ENCODE results near the gene DHRS9.
A peak's percentile ranks its signal among the peaks of the same experiment; 100 is the strongest.

The DHRS9 gene

DNA sequence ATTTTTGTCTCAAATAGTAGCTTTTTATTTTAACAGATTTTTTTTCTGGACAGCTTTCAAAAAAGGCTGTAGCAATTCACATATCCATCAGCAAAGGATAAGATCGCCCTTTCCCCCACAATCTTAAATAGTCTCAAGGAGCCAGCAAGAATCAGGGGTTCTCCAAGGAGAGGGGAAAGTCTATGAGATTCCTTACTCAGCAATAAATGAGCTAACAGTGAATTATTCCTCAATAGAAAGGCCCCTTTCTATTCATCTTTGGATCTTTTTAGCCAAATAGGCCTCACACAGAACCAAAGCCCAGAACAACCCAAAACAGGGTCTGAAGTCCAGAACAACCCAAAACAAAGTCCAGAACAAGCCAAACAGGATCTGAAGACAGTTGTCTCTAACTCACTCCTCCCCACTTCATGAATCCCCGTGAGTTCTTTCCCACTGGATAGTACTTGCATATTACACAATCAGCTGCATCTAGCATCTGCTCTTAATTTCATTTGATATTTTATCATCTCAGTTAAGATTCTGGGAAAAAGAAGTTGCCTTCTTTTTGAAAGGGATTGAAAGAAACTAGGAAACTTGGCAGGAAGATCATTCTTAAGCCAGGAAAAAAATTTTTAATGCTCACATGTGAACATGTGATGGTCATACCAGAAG lies 3.4 kb upstream of the DHRS9 start:
- Histone ChIP-seq H3K36me3 (ENCODE audit: control insufficient read depth in 1 of 2, insufficient read depth in 2 of 2, low read length in 2 of 2) (no peaks in the 10 kb centered on the region), H3K9me3 (ENCODE audit: control insufficient read depth in 1 of 2, low read length in 2 of 2) (no peaks in the 10 kb centered on the region), H3K4me1 (ENCODE audit: control insufficient read depth in 1 of 2, insufficient read depth in 2 of 2, low read length in 2 of 2) (no peaks in the 10 kb centered on the region), H3K4me3 (ENCODE audit: low read depth in 1 of 2, low read length in 2 of 2) (no peak overlapping the region), H3K27ac (ENCODE audit: low read length) (no peak overlapping the region), H3K27me3 (ENCODE audit: low read depth, low read length) (no peaks in the 10 kb centered on the region)

DNA sequence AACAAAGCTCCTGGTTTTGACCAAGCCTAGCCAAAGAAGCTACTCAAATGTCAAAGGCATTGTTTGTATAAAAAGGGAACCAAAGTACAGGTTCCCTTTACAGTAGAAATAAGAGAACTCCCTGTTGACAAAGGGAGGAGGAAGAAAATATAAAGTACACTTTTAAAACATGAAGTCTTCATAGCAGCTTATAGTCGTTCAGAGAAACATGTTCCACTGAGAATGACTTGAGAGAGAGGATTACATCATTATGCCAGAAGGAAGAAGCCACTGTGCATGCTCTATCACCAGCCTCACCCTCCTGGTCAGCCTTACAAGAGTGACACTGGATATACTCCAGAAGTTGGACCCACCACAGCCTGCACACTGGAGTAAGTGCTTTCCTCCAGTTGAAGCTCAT lies 2.5 kb upstream of the DHRS9 start:
- no peaks in the 10 kb centered on the region for H3K9me3 ChIP-seq (ENCODE audit: control insufficient read depth in 1 of 2, low read length in 2 of 2)
- no peak overlapping the region for H3K4me3 ChIP-seq (ENCODE audit: low read depth in 1 of 2, low read length in 2 of 2)
- H3K4me1 ChIP-seq (ENCODE audit: control insufficient read depth in 1 of 2, insufficient read depth in 2 of 2, low read length in 2 of 2) = no peaks in the 10 kb centered on the region
- H3K27ac ChIP-seq (ENCODE audit: low read length) = no peak overlapping the region
- H3K27me3 ChIP-seq (ENCODE audit: low read depth, low read length) = no peaks in the 10 kb centered on the region
- no peaks in the 10 kb centered on the region for H3K36me3 ChIP-seq (ENCODE audit: control insufficient read depth in 1 of 2, insufficient read depth in 2 of 2, low read length in 2 of 2)

DNA sequence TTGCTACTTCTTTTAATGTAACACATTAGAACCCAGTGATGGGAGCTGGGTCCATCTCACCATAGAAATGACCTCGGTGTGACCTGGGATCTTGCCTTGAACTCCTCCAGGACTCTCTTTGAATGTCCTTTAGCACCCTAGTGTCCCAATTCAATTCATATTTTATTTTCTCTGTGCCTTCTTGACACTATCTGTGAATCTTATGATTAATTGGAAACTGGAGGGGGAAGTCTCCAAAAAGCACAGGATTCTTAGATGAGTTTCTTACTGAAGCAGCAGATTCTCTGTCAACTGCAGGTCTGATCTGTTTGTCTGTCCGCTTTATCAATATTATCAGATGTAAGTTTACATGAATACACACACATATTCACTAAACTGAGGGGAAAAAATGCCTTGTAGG lies 470 bp downstream of the DHRS9 start:
- H3K4me3 ChIP-seq (ENCODE audit: low read depth in 1 of 2, low read length in 2 of 2) = no peak overlapping the region
- no peak overlapping the region for H3K27ac ChIP-seq (ENCODE audit: low read length)
- H3K4me1 ChIP-seq (ENCODE audit: control insufficient read depth in 1 of 2, insufficient read depth in 2 of 2, low read length in 2 of 2) = no peaks in the 10 kb centered on the region
- H3K27me3 ChIP-seq (ENCODE audit: low read depth, low read length) = no peaks in the 10 kb centered on the region
- H3K36me3 ChIP-seq (ENCODE audit: control insufficient read depth in 1 of 2, insufficient read depth in 2 of 2, low read length in 2 of 2) = no peaks in the 10 kb centered on the region
- H3K9me3 ChIP-seq (ENCODE audit: control insufficient read depth in 1 of 2, low read length in 2 of 2) = no peaks in the 10 kb centered on the region

DNA sequence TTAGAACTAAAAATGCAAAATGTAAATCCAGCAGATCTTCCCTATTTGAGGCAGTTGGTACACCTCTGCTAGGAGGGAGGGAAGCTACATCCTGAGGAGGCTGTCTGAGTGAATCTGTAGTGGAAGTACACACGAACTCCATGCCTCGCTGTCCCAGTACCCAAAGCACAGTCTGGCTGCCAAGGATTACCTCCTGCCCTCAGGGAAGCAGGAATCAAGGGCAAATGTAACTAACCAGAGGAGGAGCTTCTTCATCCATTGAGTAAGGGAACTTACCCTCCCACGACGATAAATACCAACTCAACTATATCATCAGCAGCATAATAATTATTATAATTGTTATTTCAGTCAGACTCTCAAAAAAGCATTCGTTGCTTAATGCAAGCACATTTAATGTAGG lies 2.1 kb downstream of the DHRS9 start:
- no peaks in the 10 kb centered on the region for H3K4me1 ChIP-seq (ENCODE audit: control insufficient read depth in 1 of 2, insufficient read depth in 2 of 2, low read length in 2 of 2)
- no peak overlapping the region for H3K27ac ChIP-seq (ENCODE audit: low read length)
- H3K4me3 ChIP-seq (ENCODE audit: low read depth in 1 of 2, low read length in 2 of 2) = no peak overlapping the region
- no peaks in the 10 kb centered on the region for H3K36me3 ChIP-seq (ENCODE audit: control insufficient read depth in 1 of 2, insufficient read depth in 2 of 2, low read length in 2 of 2)
- no peaks in the 10 kb centered on the region for H3K9me3 ChIP-seq (ENCODE audit: control insufficient read depth in 1 of 2, low read length in 2 of 2)
- no peaks in the 10 kb centered on the region for H3K27me3 ChIP-seq (ENCODE audit: low read depth, low read length)

DNA sequence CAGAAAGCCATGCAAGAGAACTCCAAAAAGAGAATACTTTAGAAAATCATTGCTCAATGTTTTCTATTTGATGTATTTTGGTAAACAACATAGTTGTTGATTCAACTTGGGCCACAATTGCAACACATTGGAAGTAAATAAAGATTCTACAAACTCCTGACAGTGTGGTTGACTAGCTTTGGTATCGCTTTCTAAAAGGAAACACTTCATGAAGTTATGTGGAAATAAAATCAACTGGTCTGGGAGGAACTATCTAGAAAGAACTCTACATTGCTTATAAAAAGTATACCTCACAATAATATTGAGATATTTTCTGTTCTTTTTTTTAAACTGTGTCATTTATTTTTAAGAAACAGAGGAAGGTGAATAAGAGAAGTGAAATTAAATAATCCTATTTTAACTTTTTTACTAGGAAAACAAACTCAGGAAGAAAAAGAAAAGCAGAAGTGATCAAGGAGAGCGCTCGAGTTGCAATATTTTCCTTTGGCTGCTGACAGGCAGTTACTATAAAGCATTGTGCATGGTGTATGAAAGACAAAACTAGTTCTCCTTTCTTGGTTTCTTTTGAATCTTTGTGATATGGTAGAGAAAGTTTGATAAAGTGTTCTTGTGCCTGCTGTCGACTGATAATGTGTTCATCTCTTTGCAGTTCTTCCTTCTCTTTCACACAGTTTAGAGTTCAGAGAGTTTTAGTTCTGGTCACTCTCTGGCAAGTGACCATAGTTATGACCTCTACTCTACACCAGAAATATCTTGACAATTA lies 3.0 kb downstream of the DHRS9 start:
- Histone ChIP-seq H3K9me3 (ENCODE audit: control insufficient read depth in 1 of 2, low read length in 2 of 2) (no peaks in the 10 kb centered on the region), H3K27ac (ENCODE audit: low read length) (peak overlapping the region; percentile 6), H3K36me3 (ENCODE audit: control insufficient read depth in 1 of 2, insufficient read depth in 2 of 2, low read length in 2 of 2) (no peaks in the 10 kb centered on the region), H3K4me3 (ENCODE audit: low read depth in 1 of 2, low read length in 2 of 2) (no peak overlapping the region), H3K4me1 (ENCODE audit: control insufficient read depth in 1 of 2, insufficient read depth in 2 of 2, low read length in 2 of 2) (no peaks in the 10 kb centered on the region), H3K27me3 (ENCODE audit: low read depth, low read length) (no peaks in the 10 kb centered on the region)

DNA sequence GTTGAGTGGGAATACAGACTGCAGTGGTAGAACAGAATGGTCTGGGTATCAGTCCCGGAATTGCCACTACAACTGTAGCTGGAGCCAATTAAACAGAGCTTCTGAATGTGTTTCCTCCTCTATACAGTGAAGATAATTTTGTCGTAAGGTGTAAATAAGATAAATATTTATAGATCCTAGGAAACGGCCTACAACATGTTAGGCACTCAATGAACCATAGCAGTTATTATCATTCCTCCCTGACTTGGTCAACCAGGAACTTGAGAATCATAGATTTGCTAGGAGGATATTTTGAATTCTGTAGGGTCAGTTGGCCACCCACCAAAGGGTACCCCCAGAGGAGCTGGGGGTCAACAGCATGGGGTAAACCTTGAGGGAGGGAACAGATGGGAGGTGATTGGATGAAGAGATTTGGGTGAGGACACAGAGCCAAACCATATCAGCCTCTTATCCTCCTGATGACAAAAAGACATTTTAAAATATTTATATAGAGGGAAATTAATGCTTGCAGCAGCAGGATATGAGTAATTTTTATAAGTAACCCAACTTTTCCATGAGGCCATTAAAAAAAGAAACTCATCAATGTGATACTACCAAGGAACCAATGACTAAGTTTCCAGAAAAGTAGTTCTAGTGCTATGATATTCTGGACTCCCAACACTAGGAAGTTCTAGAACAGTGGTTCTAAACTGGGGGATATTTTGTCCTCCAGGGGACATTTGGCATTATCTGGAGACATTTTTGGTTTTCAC lies 4.0 kb downstream of the DHRS9 start:
- H3K27ac ChIP-seq (ENCODE audit: low read length) = no peak overlapping the region
- H3K36me3 ChIP-seq (ENCODE audit: control insufficient read depth in 1 of 2, insufficient read depth in 2 of 2, low read length in 2 of 2) = no peaks in the 10 kb centered on the region
- no peak overlapping the region for H3K4me3 ChIP-seq (ENCODE audit: low read depth in 1 of 2, low read length in 2 of 2)
- no peaks in the 10 kb centered on the region for H3K9me3 ChIP-seq (ENCODE audit: control insufficient read depth in 1 of 2, low read length in 2 of 2)
- no peaks in the 10 kb centered on the region for H3K27me3 ChIP-seq (ENCODE audit: low read depth, low read length)
- no peaks in the 10 kb centered on the region for H3K4me1 ChIP-seq (ENCODE audit: control insufficient read depth in 1 of 2, insufficient read depth in 2 of 2, low read length in 2 of 2)

DNA sequence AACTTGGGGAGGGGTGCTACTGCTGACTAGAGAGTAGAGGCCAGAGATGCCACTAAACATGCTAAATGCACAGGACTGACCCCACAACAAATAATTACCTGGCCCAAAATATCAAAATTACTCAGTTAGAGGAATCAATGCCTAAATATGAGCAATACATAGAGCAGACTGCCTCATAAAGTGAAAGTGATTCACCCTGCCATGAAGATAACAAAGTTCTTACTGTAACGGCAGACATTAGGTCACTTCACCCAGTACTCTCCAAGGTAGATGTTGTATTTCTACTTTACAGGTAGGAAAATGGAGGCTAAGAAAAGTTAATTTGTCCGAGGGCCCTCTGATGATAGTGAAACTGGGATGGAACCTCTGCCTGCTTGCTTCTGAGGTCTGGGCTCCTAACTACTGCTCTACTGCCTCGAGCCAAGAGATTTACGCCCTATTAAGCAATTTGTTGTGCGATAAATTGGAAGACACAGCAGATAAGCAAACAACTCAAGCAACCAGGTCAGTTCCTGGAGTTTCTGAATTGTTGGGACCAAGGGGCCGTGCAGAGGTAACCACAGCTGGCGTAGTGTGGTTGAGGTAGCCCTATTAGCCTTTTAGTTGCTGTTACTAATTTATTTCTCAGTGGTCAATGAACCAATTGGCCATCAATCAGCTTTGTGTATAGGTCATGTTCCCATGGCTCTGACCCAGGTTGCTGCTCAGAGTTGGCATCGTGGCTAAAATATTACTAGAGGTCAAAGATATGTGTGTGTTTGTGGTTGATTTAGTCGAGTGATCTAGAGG lies 4.8 kb downstream of the DHRS9 start:
- Histone ChIP-seq H3K9me3 (ENCODE audit: control insufficient read depth in 1 of 2, low read length in 2 of 2) (no peaks in the 10 kb centered on the region), H3K36me3 (ENCODE audit: control insufficient read depth in 1 of 2, insufficient read depth in 2 of 2, low read length in 2 of 2) (no peaks in the 10 kb centered on the region), H3K27ac (ENCODE audit: low read length) (no peak overlapping the region), H3K27me3 (ENCODE audit: low read depth, low read length) (no peaks in the 10 kb centered on the region), H3K4me3 (ENCODE audit: low read depth in 1 of 2, low read length in 2 of 2) (no peak overlapping the region), H3K4me1 (ENCODE audit: control insufficient read depth in 1 of 2, insufficient read depth in 2 of 2, low read length in 2 of 2) (no peaks in the 10 kb centered on the region)

DNA sequence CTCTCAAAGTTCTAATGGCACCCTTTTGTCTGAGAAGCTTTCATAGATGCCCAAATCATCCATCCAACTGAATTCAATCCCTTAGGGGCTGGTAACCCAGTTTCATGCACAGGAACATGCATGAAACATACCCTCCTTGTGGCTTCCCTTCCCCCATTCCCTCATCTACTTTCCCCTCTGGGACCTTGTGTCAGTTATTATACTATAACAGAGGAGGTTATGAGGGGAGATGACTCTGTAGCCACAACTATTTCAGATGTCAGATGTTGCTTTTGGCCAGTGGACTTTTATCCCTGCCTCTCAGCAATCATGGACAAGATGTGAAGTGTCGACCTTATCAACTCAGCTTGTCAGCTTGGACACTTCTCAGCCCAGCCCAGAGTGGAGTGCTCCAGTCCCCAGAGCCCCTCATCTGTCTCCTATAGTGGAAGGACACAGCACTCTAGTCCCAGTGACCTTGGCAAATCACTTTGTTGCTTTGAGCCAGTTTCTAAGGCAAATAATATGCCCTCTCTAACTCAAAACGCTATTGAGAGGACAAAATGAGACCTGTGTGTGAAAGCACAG lies 8.4 kb downstream of the DHRS9 start:
- Histone ChIP-seq H3K4me3 (ENCODE audit: low read depth in 1 of 2, low read length in 2 of 2) (no peak overlapping the region), H3K4me1 (ENCODE audit: control insufficient read depth in 1 of 2, insufficient read depth in 2 of 2, low read length in 2 of 2) (no peaks in the 10 kb centered on the region), H3K9me3 (ENCODE audit: control insufficient read depth in 1 of 2, low read length in 2 of 2) (no peaks in the 10 kb centered on the region), H3K27ac (ENCODE audit: low read length) (no peak overlapping the region), H3K36me3 (ENCODE audit: control insufficient read depth in 1 of 2, insufficient read depth in 2 of 2, low read length in 2 of 2) (no peaks in the 10 kb centered on the region), H3K27me3 (ENCODE audit: low read depth, low read length) (no peaks in the 10 kb centered on the region)

DNA sequence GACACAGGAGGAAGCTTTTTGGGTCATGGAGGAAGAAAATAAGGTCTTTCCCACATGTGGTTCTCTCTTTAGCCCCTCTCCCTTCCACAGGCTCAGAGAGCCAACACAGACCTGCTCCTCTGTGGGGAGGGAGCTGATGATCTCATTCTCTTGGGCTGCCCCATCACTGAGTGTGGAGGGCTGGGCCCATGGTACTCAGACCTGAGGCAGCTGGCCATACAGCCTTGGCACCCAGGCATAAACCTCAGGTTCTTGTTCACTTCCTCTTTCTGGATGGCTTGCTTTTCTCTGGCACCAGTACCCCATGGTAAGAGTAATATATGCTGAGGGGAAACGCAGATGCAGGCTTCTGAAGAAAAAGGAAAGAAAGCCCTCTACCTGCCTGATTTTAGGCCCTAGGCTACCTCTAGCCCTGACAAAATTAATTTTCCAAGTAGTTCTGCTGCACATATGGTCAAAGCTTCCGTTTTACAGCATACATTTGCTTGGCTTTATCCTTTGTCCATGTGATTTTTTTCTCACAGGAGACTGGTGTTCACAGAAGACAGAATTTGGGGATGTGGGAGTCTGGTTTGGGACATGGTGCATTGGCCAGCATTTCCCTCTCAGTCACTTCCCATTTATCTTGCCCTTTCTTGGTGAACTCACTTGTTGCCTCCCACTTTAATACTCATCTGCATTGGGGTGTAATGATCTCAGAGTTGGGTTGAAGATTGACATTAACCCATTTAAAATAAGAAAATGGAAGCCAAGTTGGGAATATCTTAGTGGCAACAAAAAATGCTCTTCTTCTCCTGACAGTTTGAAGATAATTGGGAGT lies 11.1 kb downstream of the DHRS9 start:
- Histone ChIP-seq H3K27me3 (ENCODE audit: low read depth, low read length) (no peaks in the 10 kb centered on the region), H3K27ac (ENCODE audit: low read length) (no peak overlapping the region), H3K4me3 (ENCODE audit: low read depth in 1 of 2, low read length in 2 of 2) (no peak overlapping the region), H3K36me3 (ENCODE audit: control insufficient read depth in 1 of 2, insufficient read depth in 2 of 2, low read length in 2 of 2) (no peaks in the 10 kb centered on the region), H3K9me3 (ENCODE audit: control insufficient read depth in 1 of 2, low read length in 2 of 2) (no peaks in the 10 kb centered on the region), H3K4me1 (ENCODE audit: control insufficient read depth in 1 of 2, insufficient read depth in 2 of 2, low read length in 2 of 2) (no peaks in the 10 kb centered on the region)

DNA sequence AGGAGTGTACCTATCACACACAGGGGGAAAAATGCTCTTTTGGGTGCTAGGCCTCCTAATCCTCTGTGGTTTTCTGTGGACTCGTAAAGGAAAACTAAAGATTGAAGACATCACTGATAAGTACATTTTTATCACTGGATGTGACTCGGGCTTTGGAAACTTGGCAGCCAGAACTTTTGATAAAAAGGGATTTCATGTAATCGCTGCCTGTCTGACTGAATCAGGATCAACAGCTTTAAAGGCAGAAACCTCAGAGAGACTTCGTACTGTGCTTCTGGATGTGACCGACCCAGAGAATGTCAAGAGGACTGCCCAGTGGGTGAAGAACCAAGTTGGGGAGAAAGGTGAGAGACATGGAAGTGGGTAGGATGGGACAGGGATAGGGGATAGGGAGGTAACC lies 12.2 kb downstream of the DHRS9 start:
- Histone ChIP-seq H3K27ac (ENCODE audit: low read length) (no peak overlapping the region), H3K9me3 (ENCODE audit: control insufficient read depth in 1 of 2, low read length in 2 of 2) (peaks cover 0 to 3% of the 10 kb centered on the region in 2 donors), H3K4me1 (ENCODE audit: control insufficient read depth in 1 of 2, insufficient read depth in 2 of 2, low read length in 2 of 2) (no peaks in the 10 kb centered on the region), H3K4me3 (ENCODE audit: low read depth in 1 of 2, low read length in 2 of 2) (no peak overlapping the region), H3K36me3 (ENCODE audit: control insufficient read depth in 1 of 2, insufficient read depth in 2 of 2, low read length in 2 of 2) (no peaks in the 10 kb centered on the region), H3K27me3 (ENCODE audit: low read depth, low read length) (no peaks in the 10 kb centered on the region)
